ENCODE data around the gene KRT6C.

The KRT6C gene

GRCh38 chr12:52496590-52497071 lies 23.0 kb upstream of the KRT6C start:
- Histone ChIP-seq H3K36me3 (no peaks in the 10 kb centered on the region), H3K27ac (no peak overlapping the region), H3K27me3 (peaks cover 9% of the 10 kb centered on the region), H3K4me3 (ENCODE audit: low read depth in 1 of 2, low read length in 1 of 2) (no peak overlapping the region), H3K4me1 (ENCODE audit: control insufficient read depth in 1 of 2, insufficient read depth in 1 of 2, low read depth in 1 of 2, low read length in 1 of 2) (no peaks in the 10 kb centered on the region), H3K9me3 (no peaks in the 10 kb centered on the region)
- TF ChIP-seq CTCF (IDR thresholded peaks at IDR 0.05): no peak

- no peaks in the 10 kb centered on the region for H3K9me3 ChIP-seq
- no peaks in the 10 kb centered on the region for H3K4me1 ChIP-seq (ENCODE audit: control insufficient read depth in 1 of 2, insufficient read depth in 1 of 2, low read depth in 1 of 2, low read length in 1 of 2)
- H3K27ac ChIP-seq: no peak overlapping the region
- TF ChIP-seq CTCF (IDR thresholded peaks at IDR 0.05): no peak
- H3K27me3 ChIP-seq: peaks cover 9% of the 10 kb centered on the region
- H3K36me3 ChIP-seq: no peaks in the 10 kb centered on the region
- H3K4me3 ChIP-seq (ENCODE audit: low read depth in 1 of 2, low read length in 1 of 2): no peak overlapping the region
These were observed 22.4 kb upstream of the KRT6C start for GRCh38 chr12:52496054-52496453.

- Histone ChIP-seq H3K4me3 (ENCODE audit: low read depth in 1 of 2, low read length in 1 of 2) (no peak overlapping the region), H3K27ac (no peak overlapping the region), H3K4me1 (ENCODE audit: control insufficient read depth in 1 of 2, insufficient read depth in 1 of 2, low read depth in 1 of 2, low read length in 1 of 2) (no peaks in the 10 kb centered on the region), H3K9me3 (no peaks in the 10 kb centered on the region), H3K36me3 (no peaks in the 10 kb centered on the region), H3K27me3 (peaks cover 9% of the 10 kb centered on the region)
- no peak for TF ChIP-seq CTCF (IDR thresholded peaks at IDR 0.05)
These were observed 21.8 kb upstream of the KRT6C start for GRCh38 chr12:52495389-52495788.

GRCh38 chr12:52494518-52494917 lies 20.9 kb upstream of the KRT6C start:
- H3K27me3 ChIP-seq: peaks cover 9% of the 10 kb centered on the region
- no peaks in the 10 kb centered on the region for H3K9me3 ChIP-seq
- no peaks in the 10 kb centered on the region for H3K36me3 ChIP-seq
- no peak overlapping the region for H3K4me3 ChIP-seq (ENCODE audit: low read depth in 1 of 2, low read length in 1 of 2)
- no peak for TF ChIP-seq CTCF (IDR thresholded peaks at IDR 0.05)
- no peak overlapping the region for H3K27ac ChIP-seq
- H3K4me1 ChIP-seq (ENCODE audit: control insufficient read depth in 1 of 2, insufficient read depth in 1 of 2, low read depth in 1 of 2, low read length in 1 of 2): no peaks in the 10 kb centered on the region

DNA sequence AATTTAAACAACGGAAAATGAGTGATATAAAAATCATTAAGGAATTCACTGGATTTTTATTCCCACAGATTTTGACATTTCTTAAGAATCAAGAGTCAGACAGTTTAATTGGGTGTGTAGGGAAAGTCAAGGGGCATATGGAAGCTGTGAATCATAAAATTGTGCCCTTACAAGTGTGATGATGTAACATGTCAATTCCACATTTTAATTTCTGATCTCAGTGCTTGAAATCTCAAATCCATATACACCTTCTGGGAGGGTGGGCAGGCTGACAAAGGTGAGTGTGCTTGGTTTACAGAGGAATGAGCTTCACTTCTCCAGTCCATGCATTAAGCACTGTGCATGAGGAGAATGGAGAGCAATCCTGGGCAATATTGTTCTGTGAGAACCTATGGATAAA lies 20.5 kb upstream of the KRT6C start:
- Histone ChIP-seq H3K4me3 (ENCODE audit: low read depth in 1 of 2, low read length in 1 of 2) (no peak overlapping the region), H3K27me3 (peaks cover 9% of the 10 kb centered on the region)

More for the DNA sequence above, 20.5 kb upstream of the KRT6C start:
- Histone ChIP-seq H3K27ac (no peak overlapping the region), H3K36me3 (no peaks in the 10 kb centered on the region), H3K9me3 (no peaks in the 10 kb centered on the region), H3K4me1 (ENCODE audit: control insufficient read depth in 1 of 2, insufficient read depth in 1 of 2, low read depth in 1 of 2, low read length in 1 of 2) (no peaks in the 10 kb centered on the region)
- no peak for TF ChIP-seq CTCF (IDR thresholded peaks at IDR 0.05)
